Activated CD4-positive, alpha-beta T cell treated with anti-CD3 and anti-CD28 coated beads, Interleukin-10, Interleukin-2, amounts not matched to agents 100 ng/mL and 50 ng/mL, durations not matched to agents 16 hours and 8 hours (primary cell): Measurements from ENCODE around the gene SEMA3A.
"Not testable (repeated sequence)": the region's sequence is repeated elsewhere in the genome, so short reads cannot be mapped to it uniquely, and the experiment has no call there.

Source experiments
- DNase-seq: peaks from one replicate; pipeline ENCODE4 v3.0.0-alpha.2; 2020

The SEMA3A gene

GRCh38 chr7:84152995-84153394 lies 41.6 kb downstream of the SEMA3A start:
- no peak for DNase-seq

GRCh38 chr7:84150370-84150769 lies 44.2 kb downstream of the SEMA3A start:
- DNase-seq: not testable (repeated sequence)

GRCh38 chr7:84149573-84149972 lies 45.0 kb downstream of the SEMA3A start:
- no peak for DNase-seq

- no peak for DNase-seq
These were observed 48.7 kb downstream of the SEMA3A start for GRCh38 chr7:84145892-84146291.

- DNase-seq: no peak
These were observed 49.7 kb downstream of the SEMA3A start for GRCh38 chr7:84144935-84145334.

GRCh38 chr7:84144480-84144879 lies 50.1 kb downstream of the SEMA3A start:
- DNase-seq: no peak

- DNase-seq: no peak
These were observed 51.9 kb downstream of the SEMA3A start for GRCh38 chr7:84142726-84143125.

- DNase-seq: no peak
These were observed 54.4 kb downstream of the SEMA3A start for GRCh38 chr7:84139986-84140729.

- DNase-seq: no peak
These were observed 56.2 kb downstream of the SEMA3A start for GRCh38 chr7:84138411-84138810.

GRCh38 chr7:84137812-84138211 lies 56.8 kb downstream of the SEMA3A start:
- no peak for DNase-seq

- no peak for DNase-seq
These were observed 57.8 kb downstream of the SEMA3A start for GRCh38 chr7:84136809-84137208.

GRCh38 chr7:84136336-84136735 lies 58.3 kb downstream of the SEMA3A start:
- no peak for DNase-seq

GRCh38 chr7:84134169-84134568 lies 60.4 kb downstream of the SEMA3A start:
- no peak for DNase-seq

GRCh38 chr7:84125654-84126053 lies 68.9 kb downstream of the SEMA3A start:
- DNase-seq: no peak

- no peak for DNase-seq
These were observed 70.5 kb downstream of the SEMA3A start for GRCh38 chr7:84123965-84124547.

- no peak for DNase-seq
These were observed 71.8 kb downstream of the SEMA3A start for GRCh38 chr7:84122582-84123360.

- DNase-seq: no peak
These were observed 77.3 kb downstream of the SEMA3A start for GRCh38 chr7:84117304-84117703.

GRCh38 chr7:84113906-84114850 lies 80.4 kb downstream of the SEMA3A start:
- DNase-seq: no peak

GRCh38 chr7:84113286-84113685 lies 81.3 kb downstream of the SEMA3A start:
- DNase-seq: no peak

- no peak for DNase-seq
These were observed 81.8 kb downstream of the SEMA3A start for GRCh38 chr7:84112771-84113170.

GRCh38 chr7:84111842-84112241 lies 82.7 kb downstream of the SEMA3A start:
- no peak for DNase-seq

GRCh38 chr7:84110400-84110799 lies 84.2 kb downstream of the SEMA3A start:
- DNase-seq: no peak

GRCh38 chr7:84108787-84109186 lies 85.8 kb downstream of the SEMA3A start:
- DNase-seq: no peak
